ENCODE results near the gene HDGFL2.

DNA sequence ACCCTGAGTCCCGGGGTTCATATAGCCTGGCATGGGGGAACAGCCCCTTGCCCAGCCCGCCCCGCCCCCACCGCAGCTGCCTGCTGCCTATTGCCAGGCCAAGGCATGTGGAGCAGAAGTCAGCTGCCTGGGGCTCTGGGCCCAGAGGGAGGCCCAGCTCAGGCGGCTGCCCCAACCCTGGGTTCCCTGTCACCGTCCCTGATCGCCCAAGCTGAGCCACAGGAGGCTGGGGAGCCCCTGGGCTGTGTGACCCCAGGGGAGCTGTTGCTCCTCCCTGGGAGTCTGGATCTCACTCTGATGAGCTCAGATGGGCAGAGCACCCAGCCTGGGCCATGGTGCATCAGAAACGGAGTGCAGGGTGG, 44.8 kb downstream of the HDGFL2 start:
- TF ChIP-seq, protein P1, sequence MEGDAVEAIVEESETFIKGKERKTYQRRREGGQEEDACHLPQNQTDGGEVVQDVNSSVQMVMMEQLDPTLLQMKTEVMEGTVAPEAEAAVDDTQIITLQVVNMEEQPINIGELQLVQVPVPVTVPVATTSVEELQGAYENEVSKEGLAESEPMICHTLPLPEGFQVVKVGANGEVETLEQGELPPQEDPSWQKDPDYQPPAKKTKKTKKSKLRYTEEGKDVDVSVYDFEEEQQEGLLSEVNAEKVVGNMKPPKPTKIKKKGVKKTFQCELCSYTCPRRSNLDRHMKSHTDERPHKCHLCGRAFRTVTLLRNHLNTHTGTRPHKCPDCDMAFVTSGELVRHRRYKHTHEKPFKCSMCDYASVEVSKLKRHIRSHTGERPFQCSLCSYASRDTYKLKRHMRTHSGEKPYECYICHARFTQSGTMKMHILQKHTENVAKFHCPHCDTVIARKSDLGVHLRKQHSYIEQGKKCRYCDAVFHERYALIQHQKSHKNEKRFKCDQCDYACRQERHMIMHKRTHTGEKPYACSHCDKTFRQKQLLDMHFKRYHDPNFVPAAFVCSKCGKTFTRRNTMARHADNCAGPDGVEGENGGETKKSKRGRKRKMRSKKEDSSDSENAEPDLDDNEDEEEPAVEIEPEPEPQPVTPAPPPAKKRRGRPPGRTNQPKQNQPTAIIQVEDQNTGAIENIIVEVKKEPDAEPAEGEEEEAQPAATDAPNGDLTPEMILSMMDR (IDR thresholded peaks at IDR 0.05): no peak
- TF ChIP-seq POLR2A (IDR thresholded peaks at IDR 0.05): no peak

All from adrenal gland (tissue), 5 donors.